Fibroblast of the aortic adventitia (primary cell): ENCODE measurements around the gene USP21. TPM values are rescaled to one million over a fixed set of nuclear protein-coding genes. Genes with fewer than 3 reads are reported as not detected.

ENCODE experiments used
- DNase-seq: peaks from one replicate; pipeline ENCODE4 v3.0.0-alpha.2; 2010; ENCODE audit warnings: low read depth
- H3K4me3 ChIP-seq: 2 replicates; pipeline ENCODE4 v1.5.1; 2011; ENCODE audit warnings: low read depth, mild to moderate bottlenecking, control low read depth, low read length, moderate library complexity
- total RNA-seq: library from RNA; depleted of rRNA; stranded (reverse); fragments of >200 nt; gene quantifications from 2 replicates; pipeline ENCODE4 v1.2.3, GENCODE V29; 2012; ENCODE audit warnings: low replicate concordance
- TF ChIP-seq, protein P1 (sequence below): IDR thresholded peaks from 2 replicates; pipeline ENCODE4 v1.5.1; 2011; ENCODE audit warnings: mild to moderate bottlenecking, low read length, control low read depth, inconsistent platforms; ENCODE audit not compliant: insufficient read depth

The USP21 gene
- total RNA-seq, 1 donor: 11.6 TPM

- peak; percentile 76 for DNase-seq
- H3K4me3 ChIP-seq: no peak overlapping the region
- TF ChIP-seq, protein P1, sequence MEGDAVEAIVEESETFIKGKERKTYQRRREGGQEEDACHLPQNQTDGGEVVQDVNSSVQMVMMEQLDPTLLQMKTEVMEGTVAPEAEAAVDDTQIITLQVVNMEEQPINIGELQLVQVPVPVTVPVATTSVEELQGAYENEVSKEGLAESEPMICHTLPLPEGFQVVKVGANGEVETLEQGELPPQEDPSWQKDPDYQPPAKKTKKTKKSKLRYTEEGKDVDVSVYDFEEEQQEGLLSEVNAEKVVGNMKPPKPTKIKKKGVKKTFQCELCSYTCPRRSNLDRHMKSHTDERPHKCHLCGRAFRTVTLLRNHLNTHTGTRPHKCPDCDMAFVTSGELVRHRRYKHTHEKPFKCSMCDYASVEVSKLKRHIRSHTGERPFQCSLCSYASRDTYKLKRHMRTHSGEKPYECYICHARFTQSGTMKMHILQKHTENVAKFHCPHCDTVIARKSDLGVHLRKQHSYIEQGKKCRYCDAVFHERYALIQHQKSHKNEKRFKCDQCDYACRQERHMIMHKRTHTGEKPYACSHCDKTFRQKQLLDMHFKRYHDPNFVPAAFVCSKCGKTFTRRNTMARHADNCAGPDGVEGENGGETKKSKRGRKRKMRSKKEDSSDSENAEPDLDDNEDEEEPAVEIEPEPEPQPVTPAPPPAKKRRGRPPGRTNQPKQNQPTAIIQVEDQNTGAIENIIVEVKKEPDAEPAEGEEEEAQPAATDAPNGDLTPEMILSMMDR: no peak
These were observed 26.0 kb downstream of the USP21 start for GRCh38 chr1:161185282-161185682.

DNA sequence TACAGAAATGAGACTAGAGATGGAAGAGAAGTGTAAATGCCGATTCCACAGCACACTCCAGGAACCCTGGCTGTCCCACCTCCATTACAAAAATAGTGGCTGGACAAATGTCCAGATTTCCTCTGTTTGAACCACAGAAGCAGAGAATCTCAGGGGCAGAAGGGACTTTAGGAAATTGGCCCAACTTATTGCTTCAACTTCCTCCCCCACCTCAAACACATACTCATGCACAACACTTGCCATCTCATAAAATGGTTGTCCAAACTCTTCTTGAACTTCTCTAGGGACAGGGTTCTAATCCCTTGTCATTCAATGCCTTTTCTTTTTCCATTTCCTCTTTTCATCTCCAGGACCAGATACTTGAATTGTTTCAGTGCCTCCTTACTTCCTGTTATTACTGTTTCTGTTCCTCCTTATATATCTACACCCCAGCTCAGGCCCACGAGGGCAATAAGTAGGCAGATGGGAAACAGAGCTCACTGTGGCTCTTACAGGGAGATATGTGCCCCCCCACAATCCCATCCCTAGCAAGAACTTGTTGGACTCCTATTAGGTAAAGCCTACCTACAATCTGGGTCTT is 26.5 kb downstream of the USP21 start:
- H3K4me3 ChIP-seq: no peak overlapping the region
- TF ChIP-seq, protein P1: no peak
- no peak for DNase-seq

DNA sequence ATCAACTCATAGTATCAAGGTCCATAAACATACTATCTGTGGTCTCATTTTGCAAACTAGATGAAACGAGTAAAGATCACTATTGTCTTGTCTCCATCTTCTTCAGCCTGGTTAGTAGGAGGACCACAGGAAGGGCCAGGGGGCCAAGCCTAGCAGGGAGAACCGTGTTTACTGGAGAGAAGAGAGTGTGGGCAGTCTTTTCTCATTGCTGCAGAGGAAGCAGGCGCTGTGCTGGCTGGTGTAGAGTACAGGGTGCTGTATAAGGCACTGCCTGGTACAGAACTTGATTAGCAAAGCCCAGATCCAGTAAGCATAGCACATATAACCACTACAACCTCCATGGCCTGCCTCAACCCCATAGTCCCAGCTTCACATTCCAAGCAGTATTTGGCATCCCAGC is 28.0 kb downstream of the USP21 start:
- H3K4me3 ChIP-seq: no peak overlapping the region
- DNase-seq: no peak
- TF ChIP-seq, protein P1: no peak

DNA sequence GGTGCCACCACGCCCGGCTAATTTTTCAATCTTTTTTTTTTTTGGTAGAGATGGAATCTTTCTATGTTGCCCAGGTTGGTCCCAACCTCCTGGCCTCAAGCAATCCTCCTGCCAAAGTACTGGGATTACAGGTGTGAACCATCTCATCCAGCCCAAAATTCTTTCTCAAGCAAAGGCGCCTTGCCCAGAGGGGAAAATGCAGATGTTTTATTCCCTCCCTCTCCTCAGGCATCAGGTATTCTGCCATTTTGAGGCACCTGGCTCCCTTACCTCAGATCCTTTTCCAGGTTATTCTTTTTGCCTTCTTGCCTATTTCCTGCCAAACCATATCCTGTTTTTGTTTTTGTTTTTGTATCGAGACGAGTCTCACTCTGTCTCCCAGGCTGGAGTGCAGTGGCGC is 29.1 kb downstream of the USP21 start:
- DNase-seq: no peak

GRCh38 chr1:161189036-161189435 is 29.7 kb downstream of the USP21 start:
- H3K4me3 ChIP-seq: no peak overlapping the region
- TF ChIP-seq, protein P1: no peak
- DNase-seq: peak; percentile 35

More for the DNA sequence above, 29.1 kb downstream of the USP21 start:
- TF ChIP-seq, protein P1: no peak
- H3K4me3 ChIP-seq: no peak overlapping the region

DNA sequence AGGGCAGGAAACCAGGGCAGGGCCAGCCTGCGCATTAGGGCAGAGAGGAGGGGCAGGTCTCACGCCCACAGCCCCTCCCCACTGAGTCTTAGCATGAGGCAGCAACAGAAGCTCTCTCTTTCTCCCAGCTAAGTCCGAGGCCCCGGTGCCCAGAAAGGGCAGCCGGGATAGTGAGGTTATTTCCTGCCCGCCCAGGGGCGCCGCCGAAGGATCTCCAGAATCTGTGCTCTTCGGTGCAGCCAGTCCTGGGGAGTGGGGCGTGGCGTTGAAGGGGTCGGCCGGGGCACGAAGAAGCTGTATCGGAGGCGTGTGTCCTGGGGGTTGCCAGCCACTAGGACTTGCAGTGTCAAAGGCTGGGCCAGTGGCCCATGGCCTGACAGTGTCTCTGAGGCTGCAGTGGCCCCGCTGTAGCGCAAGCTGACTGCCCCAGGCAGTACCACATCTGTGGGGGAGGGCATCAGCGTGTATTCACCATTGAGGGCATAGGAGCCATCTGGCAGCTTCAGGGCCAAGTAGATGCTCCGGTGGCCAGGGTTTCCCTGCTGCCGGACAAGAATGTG is 31.7 kb downstream of the USP21 start:
- H3K4me3 ChIP-seq: no peak overlapping the region
- TF ChIP-seq, protein P1: no peak
- DNase-seq: no peak

GRCh38 chr1:161191971-161192370 is 32.7 kb downstream of the USP21 start:
- TF ChIP-seq, protein P1: no peak
- DNase-seq: no peak
- H3K4me3 ChIP-seq: no peak overlapping the region
